Measurements from ENCODE around the gene ASAP3.

- TF ChIP-seq, protein P1, sequence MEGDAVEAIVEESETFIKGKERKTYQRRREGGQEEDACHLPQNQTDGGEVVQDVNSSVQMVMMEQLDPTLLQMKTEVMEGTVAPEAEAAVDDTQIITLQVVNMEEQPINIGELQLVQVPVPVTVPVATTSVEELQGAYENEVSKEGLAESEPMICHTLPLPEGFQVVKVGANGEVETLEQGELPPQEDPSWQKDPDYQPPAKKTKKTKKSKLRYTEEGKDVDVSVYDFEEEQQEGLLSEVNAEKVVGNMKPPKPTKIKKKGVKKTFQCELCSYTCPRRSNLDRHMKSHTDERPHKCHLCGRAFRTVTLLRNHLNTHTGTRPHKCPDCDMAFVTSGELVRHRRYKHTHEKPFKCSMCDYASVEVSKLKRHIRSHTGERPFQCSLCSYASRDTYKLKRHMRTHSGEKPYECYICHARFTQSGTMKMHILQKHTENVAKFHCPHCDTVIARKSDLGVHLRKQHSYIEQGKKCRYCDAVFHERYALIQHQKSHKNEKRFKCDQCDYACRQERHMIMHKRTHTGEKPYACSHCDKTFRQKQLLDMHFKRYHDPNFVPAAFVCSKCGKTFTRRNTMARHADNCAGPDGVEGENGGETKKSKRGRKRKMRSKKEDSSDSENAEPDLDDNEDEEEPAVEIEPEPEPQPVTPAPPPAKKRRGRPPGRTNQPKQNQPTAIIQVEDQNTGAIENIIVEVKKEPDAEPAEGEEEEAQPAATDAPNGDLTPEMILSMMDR (conservative IDR thresholded peaks at IDR 0.05), result no peak
- no peak for TF ChIP-seq ZFX (IDR thresholded peaks at IDR 0.05)
Measured at GRCh38 chr1:23384312-23385058, 99.5 kb downstream of the ASAP3 start.
